Activated naive CD4-positive, alpha-beta T cell treated with anti-CD3 and anti-CD28 coated beads, Interleukin-2, amount 50 U/mL, for 72 hours (primary cell): ENCODE measurements around the gene KIAA1671. TPM values are rescaled to one million over a fixed set of nuclear protein-coding genes. Genes with fewer than 3 reads are reported as not detected.

Source experiments
- ATAC-seq, 2 donors: fragments of 150-1000 bp; cut with Tn5 transposase; 2 replicates each; pipeline ENCODE4 v1.10.0; 2021; ENCODE audit warnings: mild to moderate bottlenecking in 2 of 2, moderate library complexity in 2 of 2
- DNase-seq, 2 donors: peaks; one replicate each; pipeline ENCODE4 v3.0.0; 2021 to 2022; ENCODE audit warnings: low spot score in 2 of 2
- H3K27ac Mint-ChIP-seq, 2 donors: one replicate each; pipeline ENCODE4 v1.8.0; 2022; ENCODE audit warnings: mild to moderate bottlenecking in 2 of 2, mixed read lengths in 2 of 2
- H3K36me3 Mint-ChIP-seq, 2 donors: one replicate each; pipeline ENCODE4 v1.8.0; 2022; ENCODE audit warnings: mixed read lengths in 2 of 2
- H3K9me3 Mint-ChIP-seq, 2 donors: one replicate each; pipeline ENCODE4 v1.8.0; 2022; ENCODE audit warnings: mixed read lengths in 2 of 2
- total RNA-seq, 2 donors: library from RNA; stranded (reverse); gene quantifications; one replicate each; pipeline ENCODE4 v1.2.3, GENCODE V29; 2022

The KIAA1671 gene
- total RNA-seq, 2 donors from 2014 or later = 2.0 to 22.0 TPM

GRCh38 chr22:25137577-25138525, 185.3 kb downstream of the KIAA1671 start:
- ATAC-seq (no peak), DNase-seq (no peak)
- peaks cover 0 to 21% of the 10 kb centered on the region in 2 donors for H3K36me3 Mint-ChIP-seq

GRCh38 chr22:25139062-25139461, 186.5 kb downstream of the KIAA1671 start:
- H3K36me3 Mint-ChIP-seq = peaks cover 0 to 21% of the 10 kb centered on the region in 2 donors
- no peak for ATAC-seq
- no peak for DNase-seq
- peak overlapping the region in 1 of 2 donors; percentile 11 for H3K27ac Mint-ChIP-seq
- H3K9me3 Mint-ChIP-seq = peaks cover 0 to 6% of the 10 kb centered on the region in 2 donors

More at GRCh38 chr22:25137577-25138525, 185.3 kb downstream of the KIAA1671 start:
- peak overlapping the region in 1 of 2 donors; percentile 11 for H3K27ac Mint-ChIP-seq
- H3K9me3 Mint-ChIP-seq = peaks cover 0 to 6% of the 10 kb centered on the region in 2 donors

- ATAC-seq = no peak
- Mint-ChIP-seq H3K27ac (no peak overlapping the region), H3K9me3 (peaks cover 0 to 6% of the 10 kb centered on the region in 2 donors), H3K36me3 (peaks cover 0 to 12% of the 10 kb centered on the region in 2 donors)
- DNase-seq = no peak
These were observed 189.6 kb downstream of the KIAA1671 start for GRCh38 chr22:25142102-25142501.

GRCh38 chr22:25143156-25144076, 190.9 kb downstream of the KIAA1671 start:
- no peak for DNase-seq
- H3K9me3 Mint-ChIP-seq = peaks cover 0 to 2% of the 10 kb centered on the region in 2 donors
- H3K27ac Mint-ChIP-seq = peak overlapping the region in 1 of 2 donors; percentile 53
- H3K36me3 Mint-ChIP-seq = peaks cover 0 to 2% of the 10 kb centered on the region in 2 donors
- no peak for ATAC-seq

- Mint-ChIP-seq H3K9me3 (no peaks in the 10 kb centered on the region), H3K36me3 (no peaks in the 10 kb centered on the region), H3K27ac (peak overlapping the region in 1 of 2 donors; percentile 33)
- no peak for DNase-seq
- ATAC-seq = no peak
These were observed 192.0 kb downstream of the KIAA1671 start for GRCh38 chr22:25144522-25144921.

- Mint-ChIP-seq H3K9me3 (no peaks in the 10 kb centered on the region), H3K36me3 (no peaks in the 10 kb centered on the region), H3K27ac (no peak overlapping the region)
- ATAC-seq (no peak), DNase-seq (no peak)
These were observed 193.8 kb downstream of the KIAA1671 start for GRCh38 chr22:25146307-25146706.

GRCh38 chr22:25146906-25147641, 194.6 kb downstream of the KIAA1671 start:
- no peak for DNase-seq
- ATAC-seq = no peak
- no peak overlapping the region for H3K27ac Mint-ChIP-seq
- no peaks in the 10 kb centered on the region for H3K36me3 Mint-ChIP-seq
- no peaks in the 10 kb centered on the region for H3K9me3 Mint-ChIP-seq

GRCh38 chr22:25147642-25147928, 195.1 kb downstream of the KIAA1671 start:
- no peaks in the 10 kb centered on the region for H3K9me3 Mint-ChIP-seq
- DNase-seq = no peak
- H3K27ac Mint-ChIP-seq = no peak overlapping the region
- no peaks in the 10 kb centered on the region for H3K36me3 Mint-ChIP-seq
- no peak for ATAC-seq

GRCh38 chr22:25148149-25148691, 195.7 kb downstream of the KIAA1671 start:
- Mint-ChIP-seq H3K36me3 (no peaks in the 10 kb centered on the region), H3K9me3 (no peaks in the 10 kb centered on the region), H3K27ac (peak overlapping the region in 1 of 2 donors; percentile 18)
- DNase-seq (no peak), ATAC-seq (no peak)

GRCh38 chr22:25149014-25149413, 196.5 kb downstream of the KIAA1671 start:
- Mint-ChIP-seq H3K9me3 (no peaks in the 10 kb centered on the region), H3K27ac (no peak overlapping the region), H3K36me3 (no peaks in the 10 kb centered on the region)
- ATAC-seq (no peak), DNase-seq (no peak)

- ATAC-seq (no peak), DNase-seq (no peak)
- no peaks in the 10 kb centered on the region for H3K36me3 Mint-ChIP-seq
- H3K9me3 Mint-ChIP-seq = no peaks in the 10 kb centered on the region
- no peak overlapping the region for H3K27ac Mint-ChIP-seq
These were observed 201.6 kb downstream of the KIAA1671 start for GRCh38 chr22:25153961-25154666.

GRCh38 chr22:25154667-25154999, 202.1 kb downstream of the KIAA1671 start:
- no peaks in the 10 kb centered on the region for H3K36me3 Mint-ChIP-seq
- H3K27ac Mint-ChIP-seq = no peak overlapping the region
- no peaks in the 10 kb centered on the region for H3K9me3 Mint-ChIP-seq
- ATAC-seq = no peak
- DNase-seq = no peak

GRCh38 chr22:25156736-25157135, 204.2 kb downstream of the KIAA1671 start:
- Mint-ChIP-seq H3K9me3 (no peaks in the 10 kb centered on the region), H3K27ac (peak overlapping the region in 1 of 2 donors; percentile 46), H3K36me3 (no peaks in the 10 kb centered on the region)
- no peak for ATAC-seq
- DNase-seq = no peak

GRCh38 chr22:25159028-25159427, 206.5 kb downstream of the KIAA1671 start:
- Mint-ChIP-seq H3K27ac (no peak overlapping the region), H3K9me3 (no peaks in the 10 kb centered on the region)
- ATAC-seq = no peak

GRCh38 chr22:25160120-25160996, 207.8 kb downstream of the KIAA1671 start:
- DNase-seq = no peak
- Mint-ChIP-seq H3K9me3 (no peaks in the 10 kb centered on the region), H3K36me3 (no peaks in the 10 kb centered on the region), H3K27ac (no peak overlapping the region)
- no peak for ATAC-seq

More at GRCh38 chr22:25159028-25159427, 206.5 kb downstream of the KIAA1671 start:
- DNase-seq = no peak
- no peaks in the 10 kb centered on the region for H3K36me3 Mint-ChIP-seq
